Esophagus (tissue), 2 donors: ENCODE results near the gene DAB1. TPM values are rescaled to one million over a fixed set of nuclear protein-coding genes. Genes with fewer than 3 reads are reported as not detected.

Experiments used
- H3K27ac ChIP-seq, 2 donors: one replicate each; pipeline ENCODE4 v1.5.1; 2013; ENCODE audit warnings: low read depth in 2 of 2, mild to moderate bottlenecking in 2 of 2, inconsistent platforms in 1 of 2, low read length in 1 of 2, moderate library complexity in 1 of 2
- H3K27me3 ChIP-seq, 2 donors: one replicate each; pipeline ENCODE4 v1.6.1; 2013; ENCODE audit warnings: low read length in 2 of 2, control low read depth in 1 of 2, mild to moderate bottlenecking in 1 of 2; ENCODE audit not compliant: insufficient read depth in 2 of 2, control insufficient read depth in 1 of 2
- H3K36me3 ChIP-seq, 2 donors: one replicate each; pipeline ENCODE4 v1.6.1; 2013; ENCODE audit warnings: low read length in 1 of 2; ENCODE audit not compliant: control insufficient read depth in 2 of 2, insufficient read depth in 2 of 2
- H3K4me1 ChIP-seq, 2 donors: one replicate each; pipeline ENCODE4 v1.6.1; 2013; ENCODE audit warnings: low read length in 1 of 2; ENCODE audit not compliant: control insufficient read depth in 2 of 2, insufficient read depth in 2 of 2
- H3K4me3 ChIP-seq, 2 donors: one replicate each; pipeline ENCODE4 v1.5.1; 2013; ENCODE audit warnings: low read length in 2 of 2, mild to moderate bottlenecking in 2 of 2, low read depth in 1 of 2, moderate library complexity in 1 of 2
- H3K9me3 ChIP-seq, 2 donors: one replicate each; pipeline ENCODE4 v1.6.1; 2013; ENCODE audit warnings: mild to moderate bottlenecking in 2 of 2, low read depth in 1 of 2, low read length in 1 of 2, moderate library complexity in 1 of 2; ENCODE audit not compliant: control insufficient read depth in 2 of 2, insufficient read depth in 1 of 2
- whole genome bisulfite sequencing, 2 donors: extraction: QIAGEN DNeasy Blood & Tissue Kit; methylation state at CpG; one replicate each; pipeline ENCODE4 v1.1.7; 2013; 5-methylcytosine and 5-hydroxymethylcytosine counted together
- polyA plus RNA-seq, 2 donors: library from polyadenylated mRNA; stranded (reverse); fragments of 200-250 nt; gene quantifications; one replicate each; pipeline ENCODE4 v1.2.3, GENCODE V29; 2013
- donor health status: healthy with polysubstance abuse.
- donor health status: Bipolar disorder and iron deficiency.

Gene DAB1
- polyA plus RNA-seq, 2 donors = 0.04 TPM; not detected in 1

DNA sequence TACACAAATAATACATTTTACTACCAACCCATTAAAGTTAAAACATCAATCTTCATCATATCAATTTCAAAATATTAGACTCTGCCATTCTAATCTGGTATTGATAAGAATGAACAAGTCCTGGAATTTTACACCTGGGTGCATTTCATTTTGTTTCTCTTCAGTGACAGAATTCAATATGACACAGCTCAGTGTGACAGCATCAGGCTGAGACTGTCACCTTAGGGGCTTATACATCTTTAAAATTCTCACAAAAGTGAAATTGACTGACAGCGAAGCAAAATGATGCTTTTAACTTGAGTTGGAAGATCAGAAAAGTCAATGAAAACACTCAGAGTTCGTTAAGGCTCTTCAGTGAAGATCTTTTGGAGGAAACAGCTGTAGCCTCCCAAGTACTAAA lies 213.0 kb downstream of the DAB1 start:
- Histone ChIP-seq H3K36me3 (no peaks in the 10 kb centered on the region), H3K4me3 (no peak overlapping the region), H3K9me3 (no peaks in the 10 kb centered on the region), H3K27me3 (no peaks in the 10 kb centered on the region), H3K27ac (no peak overlapping the region), H3K4me1 (no peaks in the 10 kb centered on the region)
- 76 to 89% methylated on average over 2 of the region's 2 CpGs for WGBS, 2 donors

DNA sequence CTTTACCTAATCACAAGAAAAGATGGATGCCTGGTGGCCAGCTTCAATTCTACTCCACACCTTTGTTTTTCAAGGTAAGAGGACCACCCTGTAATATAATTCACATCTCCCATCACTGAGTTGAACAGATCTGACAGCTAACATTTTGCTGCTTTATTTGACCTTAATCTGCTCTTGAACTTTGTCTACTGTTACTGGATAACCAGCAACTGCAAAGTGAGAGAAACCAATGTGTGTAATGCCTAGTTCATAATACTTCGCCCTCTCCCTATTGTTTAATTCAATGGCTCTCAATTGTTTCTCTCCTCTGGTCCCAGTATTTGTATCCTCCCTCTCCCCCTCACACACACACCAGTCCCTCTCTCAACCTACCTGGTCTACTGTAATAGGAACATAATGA lies 214.4 kb downstream of the DAB1 start:
- WGBS, 2 donors = 95 to 100% methylated on average over 1 of the region's 1 CpG
- H3K4me1 ChIP-seq = no peaks in the 10 kb centered on the region
- H3K36me3 ChIP-seq = no peaks in the 10 kb centered on the region
- H3K4me3 ChIP-seq = no peak overlapping the region
- no peak overlapping the region for H3K27ac ChIP-seq
- H3K9me3 ChIP-seq = no peaks in the 10 kb centered on the region
- no peaks in the 10 kb centered on the region for H3K27me3 ChIP-seq

DNA sequence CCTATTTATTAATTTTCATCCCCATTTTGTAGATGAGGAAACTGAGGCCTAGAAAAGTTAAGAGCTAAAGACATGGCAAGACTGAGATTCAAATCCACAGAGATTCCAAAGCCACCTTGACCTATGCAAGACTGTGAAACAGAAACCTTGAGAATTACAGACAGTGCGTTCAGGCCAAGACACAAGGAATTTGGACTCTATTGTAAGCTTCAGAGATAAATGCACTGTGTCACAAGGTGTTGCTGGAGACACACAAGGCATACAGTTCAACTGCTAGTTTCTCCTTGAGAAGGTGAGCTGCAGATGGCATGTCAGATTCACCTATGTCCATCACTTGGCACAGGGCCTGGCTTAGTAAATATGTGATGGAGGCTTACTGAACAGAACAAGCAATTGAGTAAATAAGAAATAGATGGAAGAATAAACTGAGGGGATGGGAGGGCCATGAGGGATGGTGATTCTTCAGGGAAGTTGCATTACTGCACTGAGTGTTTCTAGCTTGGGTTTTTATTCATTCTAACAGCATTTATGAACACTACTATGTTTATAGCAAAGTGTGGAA lies 215.0 kb downstream of the DAB1 start:
- WGBS, 2 donors = 80 to 83% methylated on average over 1 of the region's 1 CpG
- no peaks in the 10 kb centered on the region for H3K9me3 ChIP-seq
- no peaks in the 10 kb centered on the region for H3K36me3 ChIP-seq
- H3K4me3 ChIP-seq = no peak overlapping the region
- no peak overlapping the region for H3K27ac ChIP-seq
- no peaks in the 10 kb centered on the region for H3K27me3 ChIP-seq
- H3K4me1 ChIP-seq = no peaks in the 10 kb centered on the region

DNA sequence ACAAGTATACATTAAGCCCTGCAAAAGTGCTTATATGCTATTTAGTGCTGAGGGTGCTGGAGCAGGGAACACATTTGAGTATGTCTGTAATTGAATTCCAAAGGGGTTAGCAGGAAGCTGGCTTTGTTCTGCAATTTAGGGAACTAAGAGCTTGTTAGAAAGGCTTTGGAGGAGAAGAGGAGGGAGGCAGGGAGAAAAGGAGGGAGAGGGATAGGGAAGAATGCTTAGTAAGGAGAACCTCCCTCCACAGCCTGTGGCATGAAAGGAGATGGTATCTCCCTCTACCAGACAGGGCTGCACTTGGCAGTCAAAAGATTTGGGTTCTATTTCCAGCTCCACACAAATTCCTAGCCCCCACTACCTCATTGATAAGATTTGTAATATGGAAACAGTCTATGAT lies 217.8 kb downstream of the DAB1 start:
- Histone ChIP-seq H3K9me3 (no peaks in the 10 kb centered on the region), H3K4me3 (no peak overlapping the region)

DNA sequence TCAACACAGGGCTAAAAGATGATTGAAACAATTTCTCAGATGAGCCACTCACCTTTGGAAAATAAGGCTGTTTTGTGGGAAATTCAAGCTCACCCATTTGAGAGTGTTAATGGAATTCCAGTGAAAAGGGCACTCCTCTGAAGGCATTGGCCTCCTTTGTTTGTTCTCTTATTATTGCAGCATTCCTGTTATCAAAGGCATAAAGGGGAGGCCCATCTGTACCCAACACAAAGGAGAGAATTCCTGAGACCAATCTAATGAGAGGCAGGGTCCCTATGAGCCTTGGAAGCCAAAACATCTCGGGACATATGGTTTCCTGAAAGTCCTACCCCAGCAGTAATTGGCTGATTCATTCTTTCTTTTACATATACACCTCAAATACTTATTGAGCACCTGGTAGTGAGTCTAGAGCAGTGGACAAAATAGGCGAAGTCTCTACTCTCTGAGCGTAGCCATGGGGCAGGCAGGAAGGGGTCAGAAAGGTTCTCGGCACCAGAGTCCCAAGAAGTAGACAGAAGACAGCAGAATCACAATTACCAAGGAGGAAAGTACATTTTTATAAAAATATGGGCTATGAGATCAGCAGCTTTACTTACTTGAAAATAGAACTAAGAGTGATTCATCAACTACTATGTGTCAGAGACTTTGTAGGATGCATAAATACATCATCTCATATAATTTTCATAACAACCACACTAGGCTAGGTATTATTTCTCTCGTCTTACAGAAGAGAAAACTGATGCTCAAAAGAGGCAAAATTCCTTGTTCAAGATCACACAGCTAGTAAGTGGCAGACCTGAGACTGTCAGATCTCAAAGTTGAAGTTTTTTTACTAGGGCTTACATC lies 218.7 kb downstream of the DAB1 start:
- Histone ChIP-seq H3K9me3 (no peaks in the 10 kb centered on the region), H3K4me3 (no peak overlapping the region), H3K27ac (no peak overlapping the region), H3K4me1 (no peaks in the 10 kb centered on the region), H3K27me3 (no peaks in the 10 kb centered on the region), H3K36me3 (no peaks in the 10 kb centered on the region)
- WGBS, 2 donors = 81% methylated on average over 5 of the region's 5 CpGs

More for the DNA sequence above, 217.8 kb downstream of the DAB1 start:
- H3K27ac ChIP-seq = no peak overlapping the region
- no peaks in the 10 kb centered on the region for H3K27me3 ChIP-seq
- H3K36me3 ChIP-seq = no peaks in the 10 kb centered on the region
- H3K4me1 ChIP-seq = no peaks in the 10 kb centered on the region

DNA sequence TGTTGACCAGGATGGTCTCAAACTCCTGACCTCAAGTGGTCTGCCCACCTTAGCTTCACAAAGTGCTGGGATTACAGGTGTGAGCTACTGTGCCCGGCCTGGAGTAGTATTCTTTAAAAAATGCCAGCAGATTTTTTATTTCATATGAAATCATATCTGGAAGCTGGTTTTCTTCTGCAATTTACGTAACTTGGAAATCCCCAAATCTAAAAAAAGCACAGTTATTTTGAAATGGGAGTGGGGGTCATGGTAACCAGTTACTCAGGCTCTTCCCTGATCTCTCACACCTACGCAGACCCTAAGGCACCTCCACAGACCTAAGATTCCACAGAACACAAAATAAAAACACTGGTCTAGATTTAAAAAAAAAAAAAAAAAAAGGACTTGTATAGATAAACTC lies 219.8 kb downstream of the DAB1 start:
- H3K36me3 ChIP-seq = no peaks in the 10 kb centered on the region
- no peaks in the 10 kb centered on the region for H3K27me3 ChIP-seq
- 71 to 72% methylated on average over 3 of the region's 3 CpGs for WGBS, 2 donors

DNA sequence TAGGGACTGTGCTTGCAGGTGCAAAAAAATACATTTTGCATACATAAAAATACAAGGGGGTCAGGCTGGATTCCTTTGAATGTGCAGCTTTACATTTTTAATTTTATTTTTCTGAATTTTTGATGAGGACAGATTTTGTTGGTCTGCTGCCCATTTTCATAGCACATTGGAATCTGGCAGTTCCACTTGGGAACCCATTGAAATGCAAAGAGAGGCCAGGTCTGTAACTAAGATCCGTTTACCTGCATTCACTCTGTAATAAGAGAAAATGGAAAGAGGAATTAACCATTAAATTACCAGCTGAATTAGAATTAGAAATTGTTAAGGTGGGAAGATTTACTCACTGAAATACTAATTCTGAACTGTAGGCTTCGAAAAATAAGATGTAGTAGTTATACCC lies 221.6 kb downstream of the DAB1 start:
- no peaks in the 10 kb centered on the region for H3K9me3 ChIP-seq
- H3K4me1 ChIP-seq = no peaks in the 10 kb centered on the region
- no peaks in the 10 kb centered on the region for H3K27me3 ChIP-seq
- H3K36me3 ChIP-seq = no peaks in the 10 kb centered on the region
- no peak overlapping the region for H3K27ac ChIP-seq
- H3K4me3 ChIP-seq = no peak overlapping the region
- WGBS, 2 donors = 51 to 57% methylated on average over 2 of the region's 2 CpGs

More for the DNA sequence above, 219.8 kb downstream of the DAB1 start:
- Histone ChIP-seq H3K9me3 (no peaks in the 10 kb centered on the region), H3K27ac (no peak overlapping the region), H3K4me3 (no peak overlapping the region), H3K4me1 (no peaks in the 10 kb centered on the region)

DNA sequence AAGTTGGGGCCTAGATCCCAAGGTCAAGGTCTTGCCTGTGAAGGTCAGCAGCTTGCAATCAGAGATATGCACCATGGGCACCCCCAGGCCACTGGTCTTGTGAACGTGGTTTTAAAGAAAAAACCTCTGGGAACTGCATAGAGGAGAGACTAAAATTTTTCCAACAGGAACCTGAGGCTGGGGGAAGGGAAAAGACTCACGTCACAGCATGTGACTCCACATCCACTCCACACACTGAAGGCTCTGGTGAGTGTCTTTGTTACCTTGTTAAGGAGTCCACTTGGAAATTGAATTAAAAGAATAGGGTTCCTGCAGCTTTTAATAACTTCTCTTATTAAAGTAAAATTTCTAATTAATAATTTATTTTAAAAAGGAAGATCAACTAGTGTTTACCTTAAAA lies 224.9 kb downstream of the DAB1 start:
- Histone ChIP-seq H3K4me1 (no peaks in the 10 kb centered on the region), H3K9me3 (peaks cover 0 to 3% of the 10 kb centered on the region in 2 donors), H3K27me3 (no peaks in the 10 kb centered on the region), H3K36me3 (no peaks in the 10 kb centered on the region), H3K27ac (no peak overlapping the region), H3K4me3 (no peak overlapping the region)
- WGBS, 2 donors = 60 to 75% methylated on average over 2 of the region's 2 CpGs

DNA sequence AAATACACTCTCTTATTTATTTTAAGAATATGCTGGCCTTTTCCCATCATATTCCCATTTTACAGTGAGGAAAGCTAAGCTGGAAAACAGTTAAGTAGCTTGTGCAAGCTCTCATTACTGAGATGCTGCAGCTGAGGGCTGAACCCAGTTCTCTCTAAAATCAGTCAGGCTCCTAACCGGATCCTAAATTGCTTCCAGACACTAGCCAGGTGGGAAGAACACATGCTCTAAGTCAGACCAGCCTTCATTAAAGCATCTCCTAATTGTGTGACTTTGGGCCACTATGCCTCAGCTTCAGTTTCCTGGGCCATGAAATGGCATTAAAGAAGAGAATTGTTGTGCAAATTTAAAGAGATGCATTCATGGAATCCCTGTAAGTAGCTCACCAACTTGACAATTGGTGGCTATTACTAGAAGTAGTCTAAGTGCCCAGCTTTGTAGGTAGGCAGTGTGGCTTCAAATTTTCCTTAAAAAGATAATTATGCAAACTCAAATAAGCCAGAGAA lies 228.4 kb downstream of the DAB1 start:
- Histone ChIP-seq H3K36me3 (no peaks in the 10 kb centered on the region), H3K4me3 (no peak overlapping the region), H3K9me3 (peaks cover 0 to 3% of the 10 kb centered on the region in 2 donors), H3K27ac (no peak overlapping the region), H3K27me3 (no peaks in the 10 kb centered on the region), H3K4me1 (no peaks in the 10 kb centered on the region)
- WGBS, 2 donors = 91 to 94% methylated on average over 1 of the region's 1 CpG

DNA sequence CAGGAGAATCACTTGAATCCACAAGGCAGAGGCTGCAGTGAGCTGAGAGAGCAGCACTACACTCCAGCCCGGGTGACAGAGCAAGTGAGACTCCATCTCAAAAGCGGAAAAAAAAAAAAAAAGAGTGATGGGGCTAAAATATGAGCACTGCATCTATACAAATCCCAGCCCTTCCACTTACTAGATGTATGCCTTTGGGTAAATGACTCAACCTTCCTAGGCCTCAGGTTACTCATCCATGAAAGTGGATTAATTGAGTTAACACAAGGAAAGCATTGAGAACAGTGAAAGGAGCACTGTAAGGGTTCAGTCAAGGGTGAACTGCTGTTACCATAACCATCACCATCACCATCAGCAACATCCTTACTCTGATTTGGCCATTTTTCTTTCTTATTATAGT lies 231.6 kb downstream of the DAB1 start:
- Histone ChIP-seq H3K27me3 (no peaks in the 10 kb centered on the region), H3K4me3 (no peak overlapping the region), H3K36me3 (no peaks in the 10 kb centered on the region), H3K27ac (no peak overlapping the region), H3K4me1 (no peaks in the 10 kb centered on the region), H3K9me3 (peaks cover 0 to 3% of the 10 kb centered on the region in 2 donors)
- 86 to 93% methylated on average over 2 of the region's 2 CpGs for WGBS, 2 donors
